Kidney epithelial cell (primary cell): ENCODE results near the gene TYK2. TPM values are rescaled to one million over a fixed set of nuclear protein-coding genes. Genes with fewer than 3 reads are reported as not detected.
A peak's percentile ranks its signal among the peaks of the same experiment; 100 is the strongest.
"Not testable (repeated sequence)": the region's sequence is repeated elsewhere in the genome, so short reads cannot be mapped to it uniquely, and the experiment has no call there.

Source experiments
- DNase-seq: peaks from one replicate; pipeline ENCODE4 v3.0.0-alpha.2; 2010; ENCODE audit warnings: low read depth
- H3K27me3 ChIP-seq: 2 replicates; pipeline ENCODE4 v1.6.0; 2011; ENCODE audit warnings: low read length; ENCODE audit not compliant: control insufficient read depth, insufficient read depth
- H3K36me3 ChIP-seq: 2 replicates; pipeline ENCODE4 v1.5.1; 2011; ENCODE audit warnings: low read length; ENCODE audit not compliant: control insufficient read depth, insufficient read depth
- H3K4me3 ChIP-seq: 2 replicates; pipeline ENCODE4 v1.5.1; 2011; ENCODE audit warnings: low read depth, mild to moderate bottlenecking, control low read depth, low read length
- CTCF ChIP-seq: IDR thresholded peaks from 2 replicates; pipeline ENCODE4 v1.5.1; 2011; ENCODE audit warnings: mild to moderate bottlenecking, moderate library complexity, low read length, control low read depth, inconsistent platforms; ENCODE audit not compliant: insufficient read depth, poor library complexity, severe bottlenecking
- total RNA-seq: library from RNA; depleted of rRNA; stranded (reverse); fragments of >200 nt; gene quantifications from 2 replicates; pipeline ENCODE4 v1.2.3, GENCODE V29; 2015

TYK2 gene
- total RNA-seq, 1 donor from 2014 or later = 64.8 TPM

GRCh38 chr19:10402441-10403038, 22.2 kb upstream of the TYK2 start:
- H3K4me3 ChIP-seq = peak overlapping the region; percentile 100
- TF ChIP-seq CTCF = no peak
- no peak for DNase-seq
- H3K36me3 ChIP-seq = peaks cover 1% of the 10 kb centered on the region
- peaks cover 20% of the 10 kb centered on the region for H3K27me3 ChIP-seq

GRCh38 chr19:10399878-10400277, 19.5 kb upstream of the TYK2 start:
- peaks cover 7% of the 10 kb centered on the region for H3K27me3 ChIP-seq
- no peak for DNase-seq
- no peak overlapping the region for H3K4me3 ChIP-seq
- H3K36me3 ChIP-seq = peaks cover 1% of the 10 kb centered on the region
- TF ChIP-seq CTCF = no peak

GRCh38 chr19:10399340-10399739, 19.0 kb upstream of the TYK2 start:
- H3K27me3 ChIP-seq, H3K4me3 ChIP-seq, H3K36me3 ChIP-seq, DNase-seq: not testable (repeated sequence)

- no peak for TF ChIP-seq CTCF
- H3K4me3 ChIP-seq = no peak overlapping the region
Observed at GRCh38 chr19:10398819-10399218, 18.4 kb upstream of the TYK2 start.

GRCh38 chr19:10395917-10396316, 15.5 kb upstream of the TYK2 start:
- TF ChIP-seq CTCF = no peak
- H3K36me3 ChIP-seq = peaks cover 3% of the 10 kb centered on the region
- no peak overlapping the region for H3K4me3 ChIP-seq
- no peak for DNase-seq
- H3K27me3 ChIP-seq = no peaks in the 10 kb centered on the region

More at GRCh38 chr19:10398819-10399218, 18.4 kb upstream of the TYK2 start:
- Histone ChIP-seq H3K36me3 (peaks cover 1% of the 10 kb centered on the region), H3K27me3 (no peaks in the 10 kb centered on the region)
- no peak for DNase-seq

GRCh38 chr19:10395436-10395835, 15.1 kb upstream of the TYK2 start:
- H3K36me3 ChIP-seq = peaks cover 3% of the 10 kb centered on the region
- no peaks in the 10 kb centered on the region for H3K27me3 ChIP-seq
- no peak overlapping the region for H3K4me3 ChIP-seq
- no peak for DNase-seq
- no peak for TF ChIP-seq CTCF
